ENCODE measurements around the gene MICU1.
"Not testable (repeated sequence)": the region's sequence is repeated elsewhere in the genome, so short reads cannot be mapped to it uniquely, and the experiment has no call there.

Gene MICU1

DNA sequence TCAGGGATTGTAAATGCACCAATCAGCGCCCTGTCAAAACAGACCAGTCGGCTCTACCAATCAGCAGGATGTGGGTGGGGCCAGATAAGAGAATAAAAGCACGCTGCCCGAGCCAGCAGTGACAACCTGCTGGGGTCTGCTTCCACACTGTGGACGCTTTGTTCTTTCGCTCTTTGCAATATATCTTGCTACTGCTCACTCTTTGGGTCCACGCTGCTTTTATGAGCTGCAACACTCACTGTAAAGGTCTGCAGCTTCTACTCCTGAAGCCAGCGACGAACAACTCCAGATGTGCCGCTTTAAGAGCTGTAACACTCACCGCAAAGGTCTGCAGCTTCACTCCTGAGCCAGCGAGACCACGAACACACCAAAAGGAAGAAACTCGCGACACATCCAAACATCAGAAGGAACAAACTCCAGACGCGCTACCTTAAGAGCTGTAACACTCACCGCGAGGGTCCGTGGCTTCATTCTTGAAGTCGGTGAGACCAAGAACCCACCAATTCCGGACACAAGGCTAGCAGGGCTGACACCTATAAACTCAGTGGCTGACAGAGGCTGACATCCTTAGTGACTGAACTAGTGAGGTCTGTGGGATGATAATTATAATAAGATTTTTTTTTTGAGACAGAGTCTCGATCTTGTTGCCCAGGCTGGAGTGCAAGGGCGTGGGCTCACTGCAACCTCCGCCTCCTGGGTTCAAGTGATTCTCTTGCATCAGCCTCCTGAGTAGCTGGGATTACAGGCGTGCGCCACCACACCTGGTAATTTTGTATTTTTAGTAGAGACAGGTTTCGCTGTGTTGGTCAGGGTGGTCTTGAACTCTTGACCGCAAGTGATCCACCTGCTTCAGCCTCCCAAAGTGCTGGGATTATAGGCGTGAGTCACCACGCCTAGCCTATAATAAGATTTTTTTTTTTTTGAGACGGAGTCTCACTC, 298.9 kb downstream of the MICU1 start:
- not testable (repeated sequence) for DNase-seq (ENCODE audit: low read depth)

DNA sequence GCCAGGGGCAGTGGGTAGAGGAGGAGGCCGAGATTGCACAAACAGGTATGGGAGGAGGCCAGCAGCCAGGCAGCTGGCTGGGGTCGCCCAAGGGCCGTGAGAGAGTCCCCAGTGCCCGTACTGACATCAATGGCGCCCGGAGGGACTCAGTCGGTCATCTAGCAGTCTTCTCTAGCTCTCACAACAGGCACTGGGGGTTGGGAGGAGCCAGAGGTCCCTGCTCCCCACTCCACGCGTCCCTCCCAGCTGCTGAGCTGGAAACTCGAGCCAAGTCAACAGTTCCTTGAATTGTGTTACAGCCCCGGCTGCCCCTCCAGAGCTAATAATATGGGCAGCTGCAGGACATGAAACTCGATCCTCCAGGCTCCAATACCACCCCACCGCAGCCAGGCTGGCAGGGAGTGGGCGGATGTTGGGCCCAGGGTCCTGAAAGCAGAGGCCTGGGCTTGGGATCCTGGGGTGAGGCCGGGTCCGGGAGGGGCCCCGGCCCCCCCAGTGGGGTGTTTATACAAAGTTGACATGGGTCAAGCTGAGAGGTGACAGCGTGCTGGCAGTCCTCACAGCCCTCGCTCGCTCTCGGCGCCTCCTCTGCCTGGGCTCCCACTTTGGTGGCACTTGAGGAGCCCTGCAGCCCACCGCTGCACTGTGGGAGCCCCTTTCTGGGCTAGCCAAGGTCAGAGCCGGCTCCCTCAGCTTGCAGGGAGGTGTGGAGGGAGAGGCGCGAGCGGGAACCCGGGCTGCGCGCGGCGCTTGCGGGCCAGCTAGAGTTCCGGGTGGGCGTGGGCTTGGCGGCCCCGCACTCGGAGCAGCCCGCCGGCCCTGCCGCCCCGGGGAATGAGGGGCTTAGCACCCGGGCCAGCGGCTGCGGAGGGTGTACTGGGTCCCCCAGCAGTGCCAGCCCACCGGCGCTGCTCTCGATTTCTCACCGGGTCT, 300.4 kb downstream of the MICU1 start:
- DNase-seq (ENCODE audit: low read depth), result not testable (repeated sequence)

DNA sequence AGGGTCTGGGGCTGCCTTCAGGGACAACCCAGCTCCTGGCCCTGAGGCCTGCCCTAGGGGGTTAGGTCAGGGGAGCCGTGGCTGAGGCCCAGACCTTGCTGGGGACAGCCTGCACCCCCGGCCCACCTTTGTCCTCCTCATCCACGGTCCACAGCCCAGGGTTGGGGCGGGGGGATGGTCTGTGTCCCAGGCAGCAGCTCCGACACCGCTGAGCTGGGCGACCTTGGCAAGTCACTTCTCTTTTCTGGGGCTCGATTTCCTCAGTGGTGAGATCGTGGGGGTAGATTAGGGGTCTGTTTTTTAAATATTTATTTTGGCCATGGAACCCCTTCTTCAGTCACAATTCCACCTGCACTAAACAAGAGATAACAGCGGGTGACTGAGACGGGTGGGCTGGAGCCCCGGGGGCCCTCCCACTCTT, 302.1 kb downstream of the MICU1 start:
- DNase-seq (ENCODE audit: low read depth), result no peak

DNA sequence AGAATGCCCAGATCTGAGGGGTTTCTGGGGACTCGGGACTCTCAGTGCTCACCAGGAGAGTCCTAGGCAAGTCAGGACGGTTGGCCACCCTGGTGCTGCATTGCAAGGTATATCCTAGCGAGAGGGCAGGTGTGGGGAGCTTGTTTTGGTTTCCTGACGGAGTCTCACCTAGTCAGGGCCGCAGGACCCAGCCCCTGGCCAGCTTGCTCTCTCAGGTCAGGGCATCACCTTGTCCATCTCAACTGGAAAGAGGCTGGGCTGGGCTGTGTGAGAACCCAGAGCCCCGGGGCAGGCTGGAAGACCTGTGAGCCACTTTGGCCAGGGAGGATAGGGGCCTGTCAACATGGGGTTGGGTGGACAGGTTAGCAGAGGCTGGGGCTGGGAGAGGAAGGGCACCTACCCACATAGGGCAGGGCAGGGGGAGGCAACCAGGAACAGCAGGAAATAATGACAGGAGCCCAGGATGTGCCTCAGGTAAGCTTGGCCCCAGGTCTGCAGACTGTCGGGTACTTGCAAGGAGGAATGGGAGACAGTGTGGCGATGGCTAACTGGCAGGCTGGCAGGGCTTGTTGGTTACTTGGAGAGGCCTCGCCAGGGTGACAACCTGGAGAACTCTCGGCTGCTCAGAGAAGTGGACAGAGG, 302.6 kb downstream of the MICU1 start:
- DNase-seq (ENCODE audit: low read depth), result no peak

DNA sequence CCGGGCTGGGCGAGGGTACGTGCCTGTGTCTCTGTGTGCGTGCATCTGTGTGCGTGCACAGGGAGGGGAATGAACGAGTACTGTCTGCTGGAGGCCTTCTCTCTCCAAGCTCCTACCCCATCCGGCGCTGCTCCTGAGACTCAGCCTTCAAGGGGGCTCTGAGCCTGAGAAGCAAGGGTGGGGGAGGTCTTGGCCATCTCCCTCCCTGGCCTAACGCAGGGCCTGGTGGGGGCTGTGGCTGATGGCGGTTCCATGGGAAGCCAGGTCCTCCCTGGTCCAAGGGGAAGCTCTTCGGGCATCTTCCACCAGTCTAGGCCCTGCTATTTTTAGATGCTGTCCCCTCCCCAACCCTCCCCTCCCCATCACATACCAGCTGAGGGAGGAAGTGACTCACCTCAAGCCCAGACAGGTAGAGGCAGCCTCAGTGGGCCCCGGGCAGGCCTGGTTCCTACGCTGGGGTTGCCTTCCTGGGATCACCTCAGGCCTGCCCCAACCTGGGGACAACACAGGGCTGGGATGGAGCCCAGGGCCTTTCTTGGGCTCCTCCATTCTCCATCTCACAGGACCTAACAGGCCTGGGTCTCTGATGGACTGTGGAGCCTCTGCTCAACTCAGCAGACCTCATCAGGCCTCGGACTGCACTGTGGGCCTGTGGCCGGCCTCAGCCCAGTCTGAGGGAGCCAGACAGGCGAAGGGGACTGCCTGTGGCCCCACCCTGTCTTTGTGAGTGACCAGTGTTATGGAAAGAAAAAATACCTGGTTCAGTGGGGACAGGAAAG, 303.4 kb downstream of the MICU1 start:
- no peak for DNase-seq (ENCODE audit: low read depth)

DNA sequence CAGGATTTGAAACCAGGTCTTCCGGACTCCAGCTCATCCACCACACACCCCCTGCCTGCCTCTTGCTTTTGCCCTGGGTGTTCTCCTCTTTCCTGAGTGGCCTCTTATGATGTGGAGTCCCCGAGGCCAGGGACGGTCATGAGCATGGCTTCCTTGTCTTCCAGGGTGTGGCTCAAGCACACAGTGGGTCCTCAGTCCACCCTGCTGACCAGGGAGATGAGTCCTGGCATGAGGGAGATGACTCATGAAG, 303.9 kb downstream of the MICU1 start:
- DNase-seq (ENCODE audit: low read depth), result no peak

DNA sequence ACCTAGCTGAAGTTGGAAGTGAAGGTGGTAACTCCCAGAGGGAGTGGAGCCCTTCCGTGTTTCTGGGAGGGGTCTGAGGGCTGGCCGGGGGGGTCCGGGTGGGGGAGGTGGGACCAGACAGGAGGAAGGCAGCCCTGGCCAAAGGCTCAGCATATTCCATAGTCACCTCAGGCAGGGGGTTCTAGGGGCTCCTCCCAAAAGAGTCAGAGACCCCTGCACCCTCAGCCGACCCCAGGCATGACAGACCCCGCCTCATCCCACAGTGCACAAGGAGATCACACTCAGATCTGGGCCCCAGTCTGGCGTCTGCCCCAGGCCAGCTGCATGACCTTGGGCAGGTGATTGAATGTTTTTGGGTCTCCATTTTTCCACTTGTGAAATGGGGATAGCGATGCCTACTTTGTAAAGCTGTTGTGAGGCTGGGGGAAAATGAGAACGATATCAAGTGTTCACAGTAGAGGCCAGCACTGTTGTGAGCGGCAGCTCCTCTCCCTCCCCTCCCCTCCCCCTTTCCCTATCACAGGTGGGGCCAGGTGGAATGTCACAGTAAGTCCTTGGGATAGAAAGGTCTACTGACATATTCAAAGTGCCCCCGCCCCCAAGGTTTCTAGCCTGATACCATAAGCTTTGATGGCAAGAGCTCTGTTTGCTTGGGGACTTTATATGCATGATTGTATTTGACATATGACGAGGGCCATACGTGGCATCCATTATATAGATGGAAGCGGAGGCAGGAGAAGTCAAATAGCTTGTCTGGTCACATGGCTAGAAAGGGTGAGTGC, 304.4 kb downstream of the MICU1 start:
- no peak for DNase-seq (ENCODE audit: low read depth)

DNA sequence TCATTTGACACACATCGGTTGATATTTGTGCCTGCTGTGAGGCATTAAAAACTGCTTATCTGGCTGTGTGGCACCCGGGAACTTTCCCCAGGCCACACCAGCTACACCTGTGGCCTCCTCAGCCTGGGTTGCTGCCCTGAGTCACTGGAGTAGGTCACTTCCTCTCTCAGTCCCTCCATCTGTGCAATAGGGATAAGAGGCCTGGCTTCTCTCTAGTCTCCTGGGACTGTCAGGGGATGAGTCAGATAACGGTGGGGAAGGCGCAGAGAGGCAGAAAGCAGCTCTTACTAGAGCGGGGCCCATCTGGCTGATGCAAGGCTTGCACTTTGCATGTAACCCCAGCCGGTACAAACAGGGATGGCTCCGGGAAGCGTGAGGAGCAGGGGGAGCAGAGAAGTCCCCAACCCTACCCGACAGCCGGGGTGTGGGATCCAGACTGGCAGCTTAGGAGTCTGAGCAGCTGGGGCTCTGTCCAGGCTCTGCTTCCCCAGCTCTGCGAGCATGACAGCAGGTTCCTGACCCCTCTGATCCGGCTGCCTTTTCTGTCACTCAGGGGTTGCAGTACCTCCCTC, 305.1 kb downstream of the MICU1 start:
- peak; percentile 93 for DNase-seq (ENCODE audit: low read depth)

DNA sequence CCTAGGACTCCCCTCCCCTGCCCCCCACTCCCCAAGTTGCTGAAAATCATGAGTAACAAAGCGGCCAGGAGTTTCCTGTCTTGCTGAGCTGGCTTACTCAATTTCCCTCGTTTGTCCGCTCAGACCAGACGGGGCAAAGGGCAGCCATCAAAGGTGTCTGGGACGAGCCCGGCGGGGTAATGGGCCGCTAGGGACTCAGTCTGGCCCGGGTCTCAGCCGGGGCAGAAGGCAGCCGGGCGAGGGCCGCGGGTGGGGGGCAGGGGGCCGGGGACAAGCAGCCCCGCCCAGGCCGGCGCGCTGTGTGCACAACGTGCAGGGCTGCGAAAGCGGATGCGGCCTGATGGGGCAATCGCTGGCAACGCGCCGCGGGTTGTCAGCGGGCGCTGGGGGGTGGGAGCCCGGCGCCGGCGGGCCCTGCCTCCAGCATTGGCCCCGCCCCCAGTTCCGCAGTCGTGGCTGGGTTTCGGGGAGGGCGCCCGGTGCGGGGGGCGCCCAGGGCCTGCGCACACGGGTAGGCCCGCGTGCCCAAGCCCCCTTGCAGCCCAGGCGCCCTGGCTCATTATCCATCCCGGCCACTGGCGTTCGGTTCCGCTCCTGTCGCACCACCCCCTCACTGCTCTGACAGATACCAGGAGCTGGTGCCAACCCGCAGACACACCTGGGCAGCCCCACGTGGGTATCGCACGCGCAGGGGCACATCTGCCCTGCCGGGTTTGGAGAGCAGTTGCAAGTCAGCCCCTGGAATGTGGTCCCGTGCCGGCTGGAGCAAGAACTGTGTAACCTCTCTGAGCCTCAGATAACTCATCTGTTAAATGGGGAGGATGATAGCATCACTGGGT, 306.2 kb downstream of the MICU1 start:
- DNase-seq (ENCODE audit: low read depth), result no peak

DNA sequence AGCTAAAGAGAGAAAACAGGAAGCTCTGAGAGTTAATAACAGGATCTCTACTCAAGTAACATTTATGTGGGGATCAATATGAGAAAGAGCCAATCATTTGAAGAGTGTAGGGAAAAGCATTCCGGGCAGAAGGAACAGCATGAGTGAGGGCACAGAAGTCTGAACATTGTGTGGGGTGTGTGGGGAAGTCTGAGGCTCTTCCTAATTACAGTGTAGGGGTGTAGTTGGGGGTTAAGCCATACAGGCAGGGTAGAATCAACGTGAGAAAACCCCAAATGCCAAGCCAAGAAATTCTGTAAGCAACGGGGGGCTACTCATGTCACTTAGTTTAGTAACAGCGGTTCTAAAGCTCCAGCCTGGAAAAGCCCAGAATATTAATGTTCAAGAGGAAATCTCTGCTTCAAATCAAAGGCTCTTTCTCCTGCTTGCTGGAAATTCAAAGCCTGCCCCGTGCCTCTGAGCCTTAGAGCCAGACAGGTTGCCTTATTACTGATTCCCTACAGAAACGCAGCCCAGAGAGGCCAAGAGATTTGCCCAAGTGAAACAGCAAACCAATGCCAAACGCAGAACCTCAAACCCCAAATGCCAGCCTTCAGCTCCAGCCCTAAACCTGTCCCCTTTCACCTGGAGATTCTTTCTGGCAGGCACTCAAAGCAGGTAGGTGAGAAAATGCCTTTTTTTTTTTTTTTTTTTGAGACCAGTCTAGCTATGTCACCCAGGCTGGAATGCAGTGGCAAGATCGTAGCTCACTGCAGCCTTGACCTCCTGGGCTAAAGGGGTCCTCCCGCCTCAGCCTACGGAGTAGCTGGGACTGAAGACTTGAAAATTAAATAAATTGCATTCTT, 307.2 kb downstream of the MICU1 start:
- no peak for DNase-seq (ENCODE audit: low read depth)

Measured in non-pigmented ciliary epithelial cell (primary cell).